Activated T-helper 17 cell treated with anti-CD3 and anti-CD28 coated beads, Interleukin-2, amount 50 U/mL, for 72 hours (primary cell): ENCODE results near the gene CDA. TPM values are rescaled to one million over a fixed set of nuclear protein-coding genes. Genes with fewer than 3 reads are reported as not detected.

Experiments used
- ATAC-seq: fragments of 150-1000 bp; cut with Tn5 transposase; replicated peaks from 2 replicates; pipeline ENCODE4 v1.10.0; 2021; ENCODE audit warnings: mild to moderate bottlenecking, moderate library complexity
- H3K27ac Mint-ChIP-seq: one replicate; pipeline ENCODE4 v1.8.0; 2022; ENCODE audit warnings: mixed read lengths
- H3K27me3 Mint-ChIP-seq: one replicate; pipeline ENCODE4 v1.8.0; 2022; ENCODE audit warnings: mixed read lengths
- H3K36me3 Mint-ChIP-seq: one replicate; pipeline ENCODE4 v1.8.0; 2022; ENCODE audit warnings: low read depth, mild to moderate bottlenecking, mixed read lengths
- H3K4me1 Mint-ChIP-seq: one replicate; pipeline ENCODE4 v1.8.0; 2022; ENCODE audit warnings: mixed read lengths
- H3K4me3 Mint-ChIP-seq: one replicate; pipeline ENCODE4 v1.8.0; 2022; ENCODE audit warnings: mild to moderate bottlenecking, mixed read lengths
- H3K9me3 Mint-ChIP-seq: one replicate; pipeline ENCODE4 v1.8.0; 2022; ENCODE audit warnings: mixed read lengths
- total RNA-seq, 2 donors: library from RNA; stranded (reverse); gene quantifications; one replicate each; pipeline ENCODE4 v1.2.3, GENCODE V29; 2022

The CDA gene
- total RNA-seq = not detected

GRCh38 chr1:20588634-20589225 is at the start of gene CDA:
CDA (plus strand) TSS chr1:20589097; CDS start chr1:20589130, 33 bp downstream.
- peaks cover 45% of the 10 kb centered on the region for H3K27me3 Mint-ChIP-seq
- no peak for ATAC-seq
- no peaks in the 10 kb centered on the region for H3K9me3 Mint-ChIP-seq
- no peak within 1 kb of the TSS for H3K27ac Mint-ChIP-seq
- no peaks in the 10 kb centered on the region for H3K36me3 Mint-ChIP-seq
- no peaks in the 10 kb centered on the region for H3K4me1 Mint-ChIP-seq
- H3K4me3 Mint-ChIP-seq = no peak within 1 kb of the TSS

GRCh38 chr1:20540281-20540680 is 48.6 kb upstream of the CDA start:
- no peaks in the 10 kb centered on the region for H3K36me3 Mint-ChIP-seq
- H3K9me3 Mint-ChIP-seq = no peaks in the 10 kb centered on the region
- H3K27ac Mint-ChIP-seq = no peak overlapping the region
- no peaks in the 10 kb centered on the region for H3K4me1 Mint-ChIP-seq
- ATAC-seq = no peak
- peaks cover 35% of the 10 kb centered on the region for H3K27me3 Mint-ChIP-seq
- H3K4me3 Mint-ChIP-seq = no peak overlapping the region

GRCh38 chr1:20546637-20547036 is 42.3 kb upstream of the CDA start:
- no peak overlapping the region for H3K4me3 Mint-ChIP-seq
- H3K27me3 Mint-ChIP-seq = peaks cover 27% of the 10 kb centered on the region
- H3K27ac Mint-ChIP-seq = no peak overlapping the region
- no peaks in the 10 kb centered on the region for H3K36me3 Mint-ChIP-seq
- ATAC-seq = no peak
- H3K4me1 Mint-ChIP-seq = no peaks in the 10 kb centered on the region
- H3K9me3 Mint-ChIP-seq = no peaks in the 10 kb centered on the region

- Mint-ChIP-seq H3K4me1 (no peaks in the 10 kb centered on the region), H3K9me3 (no peaks in the 10 kb centered on the region), H3K4me3 (no peak overlapping the region), H3K27ac (no peak overlapping the region), H3K27me3 (peaks cover 25% of the 10 kb centered on the region), H3K36me3 (no peaks in the 10 kb centered on the region)
- no peak for ATAC-seq
These were observed 37.7 kb upstream of the CDA start for GRCh38 chr1:20551161-20551560.

GRCh38 chr1:20551945-20552727 is 36.8 kb upstream of the CDA start, which contains the start of gene FAM43B:
FAM43B (plus strand) TSS chr1:20552573; CDS start chr1:20552974, 401 bp downstream.
- Mint-ChIP-seq H3K36me3 (no peaks in the 10 kb centered on the region), H3K9me3 (no peaks in the 10 kb centered on the region), H3K27me3 (peaks cover 19% of the 10 kb centered on the region), H3K4me3 (no peak within 1 kb of the TSS), H3K4me1 (no peaks in the 10 kb centered on the region), H3K27ac (no peak within 1 kb of the TSS)
- no peak for ATAC-seq

GRCh38 chr1:20552728-20553445 is 36.0 kb upstream of the CDA start:
- no peak overlapping the region for H3K4me3 Mint-ChIP-seq
- H3K4me1 Mint-ChIP-seq = no peaks in the 10 kb centered on the region
- H3K9me3 Mint-ChIP-seq = no peaks in the 10 kb centered on the region
- no peak overlapping the region for H3K27ac Mint-ChIP-seq
- peaks cover 19% of the 10 kb centered on the region for H3K27me3 Mint-ChIP-seq
- no peaks in the 10 kb centered on the region for H3K36me3 Mint-ChIP-seq
- ATAC-seq = no peak

- ATAC-seq = no peak
- no peak overlapping the region for H3K4me3 Mint-ChIP-seq
- H3K27me3 Mint-ChIP-seq = peaks cover 22% of the 10 kb centered on the region
- H3K4me1 Mint-ChIP-seq = no peaks in the 10 kb centered on the region
- H3K27ac Mint-ChIP-seq = no peak overlapping the region
- no peaks in the 10 kb centered on the region for H3K36me3 Mint-ChIP-seq
- no peaks in the 10 kb centered on the region for H3K9me3 Mint-ChIP-seq
These were observed 33.7 kb upstream of the CDA start for GRCh38 chr1:20555025-20555757.

- Mint-ChIP-seq H3K36me3 (no peaks in the 10 kb centered on the region), H3K4me3 (no peak overlapping the region), H3K9me3 (no peaks in the 10 kb centered on the region), H3K4me1 (no peaks in the 10 kb centered on the region), H3K27ac (no peak overlapping the region), H3K27me3 (peaks cover 23% of the 10 kb centered on the region)
- no peak for ATAC-seq
These were observed 33.2 kb upstream of the CDA start for GRCh38 chr1:20555758-20556120.

GRCh38 chr1:20558191-20558590 is 30.7 kb upstream of the CDA start:
- Mint-ChIP-seq H3K4me3 (no peak overlapping the region), H3K27ac (no peak overlapping the region), H3K27me3 (peaks cover 30% of the 10 kb centered on the region), H3K9me3 (no peaks in the 10 kb centered on the region), H3K4me1 (no peaks in the 10 kb centered on the region), H3K36me3 (no peaks in the 10 kb centered on the region)
- ATAC-seq = no peak

- H3K27ac Mint-ChIP-seq = no peak overlapping the region
- ATAC-seq = no peak
- peaks cover 26% of the 10 kb centered on the region for H3K27me3 Mint-ChIP-seq
- no peaks in the 10 kb centered on the region for H3K9me3 Mint-ChIP-seq
- no peaks in the 10 kb centered on the region for H3K4me1 Mint-ChIP-seq
- H3K36me3 Mint-ChIP-seq = no peaks in the 10 kb centered on the region
- no peak overlapping the region for H3K4me3 Mint-ChIP-seq
These were observed 27.9 kb upstream of the CDA start for GRCh38 chr1:20560966-20561365.

- no peak for ATAC-seq
- no peaks in the 10 kb centered on the region for H3K36me3 Mint-ChIP-seq
- H3K27me3 Mint-ChIP-seq = peaks cover 37% of the 10 kb centered on the region
- no peak overlapping the region for H3K4me3 Mint-ChIP-seq
- no peaks in the 10 kb centered on the region for H3K9me3 Mint-ChIP-seq
- no peak overlapping the region for H3K27ac Mint-ChIP-seq
- no peaks in the 10 kb centered on the region for H3K4me1 Mint-ChIP-seq
These were observed 23.7 kb upstream of the CDA start for GRCh38 chr1:20565234-20565633.

GRCh38 chr1:20569523-20570098 is 19.3 kb upstream of the CDA start:
- Mint-ChIP-seq H3K36me3 (no peaks in the 10 kb centered on the region), H3K27me3 (peaks cover 44% of the 10 kb centered on the region), H3K9me3 (no peaks in the 10 kb centered on the region), H3K4me3 (no peak overlapping the region), H3K4me1 (no peaks in the 10 kb centered on the region), H3K27ac (no peak overlapping the region)
- no peak for ATAC-seq

GRCh38 chr1:20571427-20571826 is 17.5 kb upstream of the CDA start:
- Mint-ChIP-seq H3K27me3 (peaks cover 44% of the 10 kb centered on the region), H3K4me1 (no peaks in the 10 kb centered on the region), H3K27ac (no peak overlapping the region), H3K4me3 (no peak overlapping the region), H3K9me3 (no peaks in the 10 kb centered on the region), H3K36me3 (no peaks in the 10 kb centered on the region)
- ATAC-seq = no peak

- Mint-ChIP-seq H3K36me3 (no peaks in the 10 kb centered on the region), H3K4me1 (no peaks in the 10 kb centered on the region), H3K27me3 (peaks cover 45% of the 10 kb centered on the region), H3K27ac (no peak overlapping the region), H3K4me3 (no peak overlapping the region), H3K9me3 (no peaks in the 10 kb centered on the region)
- no peak for ATAC-seq
These were observed 14.9 kb upstream of the CDA start for GRCh38 chr1:20573987-20574386.
